K562 (cell line): ENCODE data around the gene C10orf90. TPM values are rescaled to one million over a fixed set of nuclear protein-coding genes. Genes with fewer than 3 reads are reported as not detected.

Source experiments
- ATAC-seq: fragments of 200-7000 bp; cut with Tn5 transposase; 3 replicates; pipeline ENCODE4 v1.9.1; 2020; ENCODE audit warnings: moderate library complexity
- BruUV-seq: library from RNA; stranded (reverse); fragments of 400-500 nt; replicated peaks from 2 replicates; lab custom pipeline; 2021; lab: Mats Ljungman, UMichigan
- CTCF ChIA-PET: fragments of 300-600 bp; formaldehyde crosslinking; extraction: SDS; loops from one replicate; lab custom pipeline; 2021; ENCODE audit warnings: low intra/inter-chr PET ratio; lab: Yijun Ruan, JAX
- POLR2A ChIA-PET: fragments of 300-600, 350-650 bp; sonication (Branson Sonifier 250); formaldehyde crosslinking; extraction: SDS; loops from one replicate; lab custom pipeline; 2021; ENCODE audit warnings: antibody characterized with exemption, inconsistent platforms; lab: Yijun Ruan, JAX
- DNase-seq, 4 experiments: peaks; one replicate each; pipeline versions ENCODE4 v3.0.0 to v3.0.0-alpha.2; 2011 to 2018; ENCODE audit warnings: low spot score in 3 of 4, mixed read lengths in 3 of 4; ENCODE audit errors: extremely low read depth in 1 of 4
- FAIRE-seq: peaks from 2 replicates; lab custom pipeline; 2011; peaks lifted over from hg19 to GRCh38; lab: Jason Lieb, UNC
- H2AFZ ChIP-seq: 2 replicates; pipeline ENCODE4 v1.6.0; 2011; ENCODE audit warnings: low read depth, low read length, control low read depth, inconsistent platforms
- H3K27ac ChIP-seq: fragments of 200-600 bp; 3 replicates; pipeline ENCODE4 v1.8.0; 2011; ENCODE audit warnings: low read depth, mild to moderate bottlenecking, control low read depth, inconsistent platforms, low read length, moderate library complexity, mixed read lengths; ENCODE audit errors: extremely low read depth
- H3K27me3 ChIP-seq, 2 experiments: fragments of 300-600 bp in 1 of 2; 2 replicates in 1 of 2; 3 replicates in 1 of 2; pipeline versions ENCODE4 v1.6.0 to v1.8.0; 2011; ENCODE audit warnings: inconsistent platforms in 2 of 2, low read length in 2 of 2, mild to moderate bottlenecking in 1 of 2, mixed read lengths in 1 of 2, moderate library complexity in 1 of 2; ENCODE audit not compliant: control insufficient read depth in 2 of 2, insufficient read depth in 2 of 2
- H3K36me3 ChIP-seq: fragments of 300-600 bp; 3 replicates; pipeline ENCODE4 v1.8.0; 2011; ENCODE audit warnings: mild to moderate bottlenecking, low read length, inconsistent platforms; ENCODE audit not compliant: control insufficient read depth, insufficient read depth
- H3K4me1 ChIP-seq, 2 experiments: fragments of 200-600 bp in 1 of 2; replicated peaks in 1 of 2; 2 replicates in 1 of 2; 3 replicates in 1 of 2; pipeline versions ENCODE4 v1.5.1 to v1.8.0; 2011; ENCODE audit warnings: inconsistent platforms in 2 of 2, low read length in 2 of 2, mild to moderate bottlenecking in 1 of 2, mixed read lengths in 1 of 2, moderate library complexity in 1 of 2; ENCODE audit not compliant: control insufficient read depth in 2 of 2, insufficient read depth in 2 of 2
- H3K4me2 ChIP-seq: 2 replicates; pipeline ENCODE4 v1.6.1; 2011; ENCODE audit warnings: low read length, control low read depth, inconsistent platforms, mixed read lengths; ENCODE audit not compliant: insufficient read depth
- H3K4me3 ChIP-seq: fragments of 200-600 bp; sonication (generic), shearing (Covaris generic); 2 replicates; pipeline ENCODE4 v1.5.1; 2016; ENCODE audit warnings: control low read depth, inconsistent platforms
- H3K79me2 ChIP-seq: fragments of 200-600 bp; 3 replicates; pipeline ENCODE4 v1.8.0; 2011; ENCODE audit warnings: low read length, inconsistent platforms; ENCODE audit not compliant: control insufficient read depth, insufficient read depth
- H3K9ac ChIP-seq, 2 experiments: 2 replicates each; pipeline versions ENCODE4 v1.6.0 to v1.6.1; 2011; ENCODE audit warnings: low read depth in 2 of 2, low read length in 2 of 2, control low read depth in 1 of 2, inconsistent platforms in 1 of 2, mild to moderate bottlenecking in 1 of 2, mixed read lengths in 1 of 2; ENCODE audit not compliant: insufficient read depth in 1 of 2
- H3K9me1 ChIP-seq: one replicate; pipeline ENCODE4 v1.6.0; 2011; ENCODE audit warnings: inconsistent platforms, mild to moderate bottlenecking, low read length, moderate library complexity; ENCODE audit not compliant: control insufficient read depth, insufficient read depth
- H3K9me3 ChIP-seq: replicated peaks from 2 replicates; pipeline ENCODE4 v1.5.1; 2011; ENCODE audit warnings: low read depth, low read length, inconsistent platforms; ENCODE audit not compliant: control insufficient read depth, insufficient read depth
- H4K20me1 ChIP-seq: replicated peaks from 2 replicates; pipeline ENCODE4 v1.6.1; 2011; ENCODE audit warnings: low read length, inconsistent platforms, mixed read lengths; ENCODE audit not compliant: control insufficient read depth, insufficient read depth
- HMG20A ChIP-seq: fragments of 450-650 bp; formaldehyde crosslinking; conservative IDR thresholded peaks from 2 replicates; pipeline ENCODE4 v1.4.0; 2020; ENCODE audit warnings: mild to moderate bottlenecking, mixed read lengths
- MEF2D ChIP-seq: conservative IDR thresholded peaks from 2 replicates; pipeline ENCODE4 v1.6.1; 2016; ENCODE audit warnings: low read depth, missing genetic modification characterization, missing compliant biosample characterization
- MTA1 ChIP-seq: fragments of 450-650 bp; IDR thresholded peaks from 2 replicates; pipeline ENCODE4 v1.6.1; 2017; ENCODE audit warnings: borderline replicate concordance
- MYC ChIP-seq, 2 experiments: fragments of 250-450 bp in 1 of 2; sonication (Bioruptor Pico) in 1 of 2; IDR thresholded peaks; 2 replicates each; pipeline versions ENCODE4 v1.5.1 to v1.6.1; 2012 to 2021; ENCODE audit warnings: low read depth in 2 of 2, borderline replicate concordance in 1 of 2, improper control_type of control experiment in 1 of 2, low read length in 1 of 2, mild to moderate bottlenecking in 1 of 2, moderate library complexity in 1 of 2
- NFATC3 ChIP-seq: fragments of 450-650 bp; IDR thresholded peaks from 2 replicates; pipeline ENCODE4 v1.6.1; 2017; ENCODE audit warnings: mild to moderate bottlenecking
- PHB ChIP-seq: fragments of 250-450 bp; sonication (Bioruptor Pico); IDR thresholded peaks from 2 replicates; pipeline ENCODE4 v1.5.0; 2021
- PHF20 ChIP-seq: fragments of 450-650 bp; IDR thresholded peaks from 2 replicates; pipeline ENCODE4 v1.6.1; 2018; ENCODE audit not compliant: partially characterized antibody
- PRMT5 ChIP-seq: sonication (generic); formaldehyde crosslinking; IDR thresholded peaks from 2 replicates; pipeline ENCODE4 v1.5.0; 2020; ENCODE audit warnings: missing genetic modification reagents
- SAP30 ChIP-seq: fragments of 200-600 bp; sonication (generic); IDR thresholded peaks from 2 replicates; pipeline ENCODE4 v1.6.1; 2012; ENCODE audit warnings: borderline replicate concordance, low read depth, mild to moderate bottlenecking, moderate library complexity, low read length, control low read depth, inconsistent platforms; ENCODE audit not compliant: insufficient read depth, poor library complexity, severe bottlenecking
- SMARCC2 ChIP-seq: fragments of 450-650 bp; IDR thresholded peaks from 2 replicates; pipeline ENCODE4 v1.6.1; 2017; ENCODE audit warnings: antibody characterized with exemption, moderate library complexity, mild to moderate bottlenecking, low read depth
- TGIF2 ChIP-seq: sonication (generic); formaldehyde crosslinking; IDR thresholded peaks from 2 replicates; pipeline ENCODE4 v1.8.1; 2022; ENCODE audit warnings: mild to moderate bottlenecking, missing genetic modification reagents, moderate library complexity
- ZKSCAN3 ChIP-seq: fragments of 250-450 bp; sonication (Bioruptor Pico); IDR thresholded peaks from 2 replicates; pipeline ENCODE4 v1.4.0; 2020
- ZMIZ1 ChIP-seq, 2 experiments: fragments of 150-350 bp in 1 of 2; IDR thresholded peaks; 2 replicates each; pipeline ENCODE4 v1.6.1; 2012 to 2016; ENCODE audit warnings: low read depth in 2 of 2, low read length in 2 of 2, mild to moderate bottlenecking in 1 of 2, moderate library complexity in 1 of 2
- WGBS: fragments of 100-300 bp; shearing (Covaris generic); methylation state at CpG from one replicate; pipeline ENCODE4 v1.1.6; 2016; ENCODE audit warnings: low coverage, mixed read lengths; ENCODE audit not compliant: insufficient coverage; ENCODE audit errors: missing lambda C conversion rate; 5-methylcytosine and 5-hydroxymethylcytosine counted together
- in situ Hi-C: fragments of 300-500 bp; cut with MboI; formaldehyde crosslinking; loops from 4 replicates; pipeline ENCODE4 v1.15.0; 2018; ENCODE audit warnings: inconsistent platforms, mixed read lengths
- intact Hi-C: fragments of 100-400 bp; cut with micrococcal nuclease; formaldehyde crosslinking; loops from 2 replicates; pipeline ENCODE4 v1.14.2; 2022
- polyA plus RNA-seq, 8 experiments: library from polyadenylated mRNA; depleted of rRNA in 4 of 8; stranded (reverse) in 5 of 8; unstranded in 3 of 8; fragments of >200 nt; fragmentation: Nextera tagmentation in 2 of 8; fragmentation: Illumina TruSeq in 1 of 8; extraction: Ambion mirVana in 2 of 8; extraction: Trizol in 1 of 8; gene quantifications; 2 replicates each; pipeline versions ENCODE4 v1.2.1 to v1.2.3, GENCODE V29; 2011 to 2014; ENCODE audit warnings: inconsistent platforms in 1 of 8, missing spikeins in 1 of 8
- total RNA-seq, 7 experiments: library from RNA; depleted of rRNA in 6 of 7; stranded (reverse); fragments of >200 nt in 6 of 7; fragmentation: Illumina TruSeq in 2 of 7; extraction: Trizol in 2 of 7; gene quantifications; 2 replicates each; pipeline versions ENCODE4 v1.2.1 to v1.2.3, GENCODE V29; 2011 to 2021; ENCODE audit warnings: low replicate concordance in 1 of 7

C10orf90 gene
- total and polyA plus RNA-seq, 9 of the 15 experiments (the other 6 are each of a cell fraction or from before 2014, with no cell fraction given) = not detected

- WGBS = 2% methylated on average over 7 of the region's 7 CpGs
- intact Hi-C loops (no loop called here), in situ Hi-C loops (no loop called here)
- no peak for FAIRE-seq
- CTCF ChIA-PET = no interaction called here
- H3K36me3 ChIP-seq = no peaks in the 10 kb centered on the region
- no TSS peak for BruUV-seq
- no peaks in the 10 kb centered on the region for H3K79me2 ChIP-seq
- H3K27ac ChIP-seq = no peak overlapping the region
- no peaks in the 10 kb centered on the region for H4K20me1 ChIP-seq
- TF ChIP-seq PHF20 = no peak
- no peak for TF ChIP-seq SMARCC2
- TF ChIP-seq SAP30 = no peak
- no peak for TF ChIP-seq MTA1
- TF ChIP-seq MEF2D (tag) = no peak
- no peak for TF ChIP-seq ZMIZ1 (IDR thresholded peaks at IDR 0.05; ENCODE audit: low read depth in 2 of 2, low read length in 2 of 2)
- TF ChIP-seq PRMT5 (CRISPR knock-in tag) = no peak
- no peak for TF ChIP-seq TGIF2
- no peak for TF ChIP-seq PHB
- no peak for TF ChIP-seq NFATC3
- no peak for TF ChIP-seq HMG20A (CRISPR knock-in tag)
- TF ChIP-seq MYC (IDR thresholded peaks at IDR 0.05; ENCODE audit: low read depth, low read length) = no peak
- no peak for TF ChIP-seq MYC (CRISPR knock-in tag; IDR thresholded peaks at IDR 0.05; ENCODE audit: borderline replicate concordance, low read depth)
- TF ChIP-seq ZKSCAN3 = no peak
- no peaks in the 10 kb centered on the region for H3K9me3 ChIP-seq
- no peak overlapping the region for H2AFZ ChIP-seq
- no peak overlapping the region for H3K9ac ChIP-seq
- no peak for DNase-seq
- no peaks in the 10 kb centered on the region for H3K27me3 ChIP-seq
- no peak for ATAC-seq
- no peak overlapping the region for H3K4me2 ChIP-seq
- H3K4me3 ChIP-seq = no peak overlapping the region
- POLR2A ChIA-PET = no interaction called here
- H3K9me1 ChIP-seq = no peaks in the 10 kb centered on the region
- H3K4me1 ChIP-seq = no peaks in the 10 kb centered on the region
Observed at GRCh38 chr10:126704649-126705048, 34.2 kb upstream of the C10orf90 start.
